GM04503 (cell line): ENCODE results near the gene SRRT.

ENCODE experiments used
- DNase-seq: peaks from one replicate; pipeline ENCODE4 v3.0.0-alpha.2; 2012; ENCODE audit warnings: low read depth

The SRRT gene

GRCh38 chr7:100879685-100880261 is 4.9 kb downstream of the SRRT start:
- DNase-seq = no peak

- no peak for DNase-seq
Observed at GRCh38 chr7:100880645-100881044, 5.7 kb downstream of the SRRT start.

DNA sequence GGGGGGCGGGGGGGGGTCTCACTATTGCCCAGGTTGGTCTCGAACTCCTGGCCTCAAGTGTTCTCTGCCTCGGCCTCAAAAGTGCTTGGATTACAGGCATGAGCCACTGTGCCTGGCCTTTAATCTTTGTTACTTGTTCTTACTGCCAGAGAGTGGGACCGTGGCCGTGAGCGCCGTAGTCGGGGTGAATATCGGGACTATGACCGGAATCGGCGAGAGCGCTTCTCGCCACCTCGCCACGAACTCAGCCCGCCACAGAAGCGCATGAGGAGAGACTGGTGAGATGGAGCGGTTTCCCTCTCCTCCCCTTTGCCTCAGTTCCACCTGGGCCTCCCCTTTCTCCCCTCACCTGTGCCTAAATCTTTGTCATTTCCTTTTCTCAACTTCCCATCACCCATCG is 6.2 kb downstream of the SRRT start:
- no peak for DNase-seq

DNA sequence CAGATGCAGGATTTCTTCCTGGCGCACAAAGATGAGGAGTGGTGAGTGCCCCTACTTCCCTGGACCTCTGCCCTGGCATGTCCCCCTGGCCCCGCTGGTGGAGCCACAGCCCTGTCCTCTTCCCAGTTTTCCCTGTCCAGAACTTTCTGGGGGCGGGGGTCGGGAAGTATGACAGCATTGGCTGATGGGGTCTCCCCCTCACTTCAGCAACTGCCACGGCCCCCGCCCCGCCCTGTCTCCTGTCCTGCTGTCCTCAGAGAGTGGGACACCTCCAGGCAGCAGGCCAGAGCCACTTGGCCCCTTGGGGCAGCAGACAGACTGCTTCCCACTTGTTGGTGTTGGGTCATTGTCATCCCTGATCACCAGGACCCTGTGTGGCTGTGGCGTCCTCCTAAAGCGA is 7.3 kb downstream of the SRRT start:
- DNase-seq = no peak

DNA sequence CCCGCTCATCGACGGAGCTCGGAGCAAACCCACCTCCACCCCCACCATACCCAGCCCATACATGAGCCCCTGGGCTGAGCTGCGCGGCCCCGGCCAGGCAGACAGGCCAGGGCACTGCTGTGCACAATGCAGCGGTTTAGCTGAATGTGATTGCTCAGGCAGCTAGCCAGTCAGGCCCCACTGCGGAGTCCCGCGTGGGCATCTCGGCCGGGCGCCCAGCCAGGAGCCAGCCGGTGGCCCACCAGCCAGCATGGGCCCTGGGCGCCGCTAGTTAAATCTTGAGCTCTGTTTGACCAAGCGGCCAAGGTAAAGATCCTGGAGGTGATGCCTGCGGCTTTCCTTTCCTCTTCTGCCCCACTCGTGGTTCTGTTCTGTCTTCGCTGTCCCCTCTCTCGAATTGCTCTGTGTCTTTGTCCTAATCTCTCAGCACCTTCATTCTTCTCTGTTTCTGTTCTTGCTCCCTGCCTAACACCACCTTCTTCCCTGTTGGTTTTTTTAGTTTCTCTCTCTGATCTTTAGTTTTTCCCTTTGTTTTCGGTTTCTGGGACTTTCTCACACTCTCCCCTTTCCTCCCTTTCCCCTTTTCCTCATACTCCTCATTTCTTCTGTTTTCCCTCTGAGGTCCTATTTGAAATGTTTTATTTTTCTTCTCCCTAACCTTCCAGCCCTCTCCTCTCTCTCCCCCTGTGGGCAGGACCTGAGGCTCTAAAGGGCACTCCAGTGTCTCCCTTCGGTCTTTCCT is 8.1 kb downstream of the SRRT start:
- no peak for DNase-seq

GRCh38 chr7:100884736-100885439 is 10.0 kb downstream of the SRRT start:
- DNase-seq = no peak

- no peak for DNase-seq
Observed at GRCh38 chr7:100885440-100886141, 10.7 kb downstream of the SRRT start.

DNA sequence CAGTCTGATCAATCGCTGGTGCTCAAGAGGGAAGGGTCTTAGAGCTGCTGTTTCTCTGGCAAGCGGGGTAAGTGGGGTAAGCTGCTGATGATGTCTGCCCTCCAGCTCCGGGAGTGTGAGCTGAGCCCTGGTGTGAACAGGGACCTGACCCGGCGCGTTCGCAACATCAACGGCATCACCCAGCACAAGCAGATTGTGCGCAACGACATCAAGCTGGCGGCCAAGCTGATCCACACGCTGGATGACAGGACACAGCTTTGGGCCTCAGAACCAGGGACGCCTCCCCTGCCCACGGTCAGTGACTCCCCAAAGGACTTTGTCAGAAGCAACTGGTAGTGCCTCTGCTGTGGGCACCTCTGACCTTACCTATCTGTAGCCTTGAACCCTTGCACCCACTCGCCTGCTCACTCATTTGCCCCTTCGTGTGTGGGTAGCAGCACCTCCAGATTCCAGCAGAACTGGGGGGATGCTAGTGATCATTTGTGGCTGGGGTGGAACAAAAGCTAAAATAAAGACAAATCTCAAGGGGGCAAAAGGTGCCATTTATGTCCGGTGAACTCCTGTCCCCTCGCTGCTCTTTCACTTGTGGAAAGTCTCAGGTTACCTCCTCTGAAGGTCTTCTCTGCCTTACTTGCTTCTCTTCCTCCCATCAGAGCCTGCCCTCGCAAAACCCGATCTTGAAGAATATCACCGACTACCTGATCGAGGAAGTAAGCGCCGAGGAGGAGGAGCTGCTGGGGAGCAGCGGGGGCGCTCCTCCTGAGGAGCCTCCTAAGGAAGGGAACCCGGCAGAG is 11.4 kb downstream of the SRRT start:
- no peak for DNase-seq

- no peak for DNase-seq
Observed at GRCh38 chr7:100886936-100887515, 12.1 kb downstream of the SRRT start.

DNA sequence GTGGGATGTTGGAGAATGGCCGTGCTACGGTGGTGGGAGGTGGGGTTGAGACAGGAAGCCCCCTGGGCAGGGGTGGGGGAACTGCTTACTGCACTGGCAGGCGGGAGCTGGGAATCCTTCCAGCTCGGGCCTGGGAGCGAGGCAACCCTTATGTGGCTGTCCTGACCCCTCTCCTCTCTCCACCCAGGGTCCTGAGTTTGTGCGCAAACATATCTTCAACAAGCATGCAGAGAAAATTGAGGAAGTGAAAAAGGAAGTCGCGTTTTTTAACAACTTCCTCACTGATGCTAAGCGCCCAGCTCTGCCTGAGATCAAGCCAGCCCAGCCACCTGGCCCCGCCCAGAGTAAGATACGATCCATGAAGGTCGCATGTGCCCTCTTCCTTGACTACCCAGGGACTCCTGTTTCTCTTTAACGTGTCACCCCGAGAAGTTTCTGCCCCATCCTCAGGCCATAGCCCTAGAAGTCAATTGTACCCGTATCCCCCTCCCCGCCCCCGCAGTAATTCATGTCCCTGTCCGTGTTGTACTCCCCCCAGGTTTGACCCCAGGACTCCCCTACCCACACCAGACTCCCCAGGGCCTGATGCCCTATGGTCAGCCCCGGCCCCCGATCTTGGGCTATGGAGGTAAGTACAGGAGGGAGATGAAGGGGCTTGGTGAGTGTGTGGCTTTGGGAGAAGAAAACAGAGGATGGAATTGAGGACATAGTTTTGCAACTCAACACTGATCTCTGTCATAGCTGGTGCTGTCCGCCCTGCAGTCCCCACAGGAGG is 12.8 kb downstream of the SRRT start:
- no peak for DNase-seq

DNA sequence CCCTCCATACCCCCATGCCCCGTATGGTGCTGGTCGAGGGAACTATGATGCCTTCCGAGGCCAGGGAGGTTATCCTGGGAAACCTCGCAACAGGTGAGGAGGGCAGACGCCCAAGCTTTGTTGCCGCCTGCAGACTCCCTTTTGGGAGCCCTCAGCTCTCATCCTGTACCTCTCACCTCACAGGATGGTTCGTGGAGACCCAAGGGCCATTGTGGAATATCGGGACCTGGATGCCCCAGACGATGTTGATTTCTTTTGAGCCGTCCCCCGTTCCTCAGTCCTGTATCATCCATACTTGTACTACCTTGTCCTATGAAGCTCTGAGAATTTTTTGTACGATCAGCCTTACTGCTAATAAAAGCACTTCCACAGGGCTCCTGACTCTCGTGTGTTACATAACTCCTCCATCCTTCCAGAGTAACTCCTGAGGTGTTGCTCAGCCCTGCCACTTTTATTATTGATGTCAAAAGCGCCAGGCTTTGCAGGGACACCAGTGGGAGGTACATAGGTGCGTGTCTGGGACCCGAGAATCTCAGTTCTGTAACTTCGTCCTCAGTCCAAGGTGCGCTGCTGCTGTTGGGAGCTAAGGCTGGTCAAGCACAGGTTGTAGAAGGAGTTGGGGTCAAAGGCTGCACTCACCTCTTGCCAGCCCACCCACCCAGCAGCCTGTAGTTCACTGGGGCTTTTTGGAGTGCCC is 13.5 kb downstream of the SRRT start:
- no peak for DNase-seq

DNA sequence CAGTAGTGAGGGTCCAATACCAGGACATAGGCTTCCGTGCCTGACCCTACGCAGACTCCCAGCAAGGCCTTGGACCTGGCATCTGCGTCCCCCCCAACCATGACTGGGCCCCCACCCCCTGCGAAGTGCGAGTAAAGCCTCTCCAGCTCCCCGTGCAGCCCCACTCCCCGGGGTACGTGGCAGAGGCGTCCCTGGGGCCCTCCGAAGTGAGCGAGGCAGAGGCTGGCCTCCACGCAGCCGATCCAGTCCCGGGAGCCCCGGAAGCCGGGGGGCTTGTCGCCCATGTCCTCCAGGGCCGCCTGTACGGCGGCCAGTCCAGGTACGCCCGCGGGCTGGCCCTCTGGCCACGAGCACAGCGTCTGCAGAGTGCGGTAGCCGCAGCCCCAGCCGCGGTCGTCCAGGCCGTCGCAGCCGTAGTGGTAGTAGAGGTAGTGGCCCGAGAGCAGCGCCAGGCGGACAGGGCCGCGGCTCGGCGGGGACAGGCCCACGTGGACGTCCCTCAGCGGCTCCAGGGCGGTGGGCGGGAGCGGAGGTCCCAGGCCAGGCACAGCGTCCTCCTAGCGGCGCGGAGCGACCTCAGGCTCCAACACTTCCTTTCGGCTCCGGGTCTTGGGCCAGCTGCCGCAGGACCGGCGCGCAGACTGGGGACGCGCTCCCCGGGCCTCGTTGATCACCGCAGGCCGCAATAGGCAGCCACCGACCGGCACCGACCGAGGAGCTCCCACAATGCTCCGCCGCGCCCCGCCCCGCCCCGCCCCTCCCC is 14.3 kb downstream of the SRRT start, which contains the start of gene UFSP1:
Gene UFSP1 (minus strand): TSS at position 728 of the 763 bp plus-strand sequence. CDS start 444 bp downstream, at position 284.
- DNase-seq = no peak

- no peak for DNase-seq
Observed at GRCh38 chr7:100890653-100891567, 16.0 kb downstream of the SRRT start.

DNA sequence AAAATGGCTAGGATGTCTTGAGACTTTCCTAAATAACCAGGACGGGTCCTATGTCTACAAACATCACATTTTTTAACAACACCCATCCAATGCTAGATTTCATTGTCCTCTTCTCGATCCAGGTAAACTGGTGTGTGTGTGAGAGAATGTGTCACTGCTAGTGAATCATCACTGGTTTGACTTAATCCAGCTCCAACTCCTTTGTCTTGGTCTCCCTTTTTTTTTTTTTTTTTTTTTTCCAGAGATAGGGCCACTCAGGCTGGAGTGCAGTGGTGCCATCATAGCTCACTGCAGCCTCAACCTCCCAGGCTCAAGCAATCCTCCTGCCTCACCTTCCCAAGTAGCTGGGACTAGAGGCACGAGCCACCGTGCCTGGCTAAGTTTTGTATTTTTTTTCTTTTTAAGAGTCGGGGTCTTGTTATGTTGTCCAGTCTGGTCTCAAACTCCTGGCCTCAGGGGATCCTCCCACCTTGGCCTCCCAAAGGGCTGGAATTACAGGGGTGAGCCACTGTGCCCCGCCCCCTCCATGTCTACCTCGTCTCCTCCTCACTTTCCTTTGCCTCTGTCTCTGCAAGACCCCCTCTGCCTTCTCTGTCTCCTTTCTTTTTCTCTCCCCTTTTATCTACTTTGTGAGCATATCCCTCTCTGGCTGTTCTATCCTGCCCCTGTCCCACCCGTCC is 16.8 kb downstream of the SRRT start:
- no peak for DNase-seq

DNA sequence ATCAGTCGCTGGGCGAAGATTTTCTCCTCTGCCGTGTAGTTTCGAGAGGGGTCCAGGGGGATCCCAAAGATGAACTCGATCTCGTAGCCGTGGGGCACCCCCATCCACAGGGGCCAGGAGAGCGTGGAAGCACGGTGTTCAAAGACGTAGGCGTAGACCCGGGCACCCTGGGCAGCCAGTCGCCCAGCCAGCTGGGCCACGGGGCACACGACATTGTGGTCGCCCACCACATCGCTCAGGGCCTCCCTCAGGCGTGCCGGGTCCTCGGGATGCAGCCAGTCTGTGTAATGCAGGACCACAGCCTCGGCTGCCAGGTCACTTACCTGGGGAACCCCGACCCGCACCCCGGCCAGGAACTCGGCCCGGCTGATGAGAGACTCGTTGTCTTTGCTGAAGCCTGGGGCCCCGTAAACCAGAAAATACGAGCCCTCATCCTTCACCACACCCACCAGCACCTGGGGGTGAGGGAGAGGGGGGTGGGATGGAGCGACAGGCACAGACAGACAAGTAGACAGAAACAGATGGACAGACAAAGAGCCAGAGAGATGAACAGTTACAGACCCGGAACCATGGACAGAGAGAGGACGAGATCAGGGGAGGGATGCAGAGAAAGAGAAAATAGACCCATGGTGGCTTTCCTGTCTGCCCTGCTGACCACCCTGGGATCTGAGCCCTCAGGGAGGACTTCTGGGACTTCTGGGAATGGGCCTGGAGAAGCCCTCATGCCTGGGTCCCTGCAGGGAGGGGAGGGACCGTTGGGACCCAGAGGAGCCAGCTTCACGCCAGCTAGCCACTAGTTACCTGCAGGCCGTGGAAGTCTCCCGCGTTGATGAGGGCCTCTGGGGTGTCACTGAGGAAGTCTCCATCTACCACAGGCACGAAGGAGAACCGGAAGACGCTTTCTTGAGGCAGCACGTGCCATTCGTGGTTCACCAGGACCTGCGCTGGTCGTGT is 17.7 kb downstream of the SRRT start:
- no peak for DNase-seq

DNA sequence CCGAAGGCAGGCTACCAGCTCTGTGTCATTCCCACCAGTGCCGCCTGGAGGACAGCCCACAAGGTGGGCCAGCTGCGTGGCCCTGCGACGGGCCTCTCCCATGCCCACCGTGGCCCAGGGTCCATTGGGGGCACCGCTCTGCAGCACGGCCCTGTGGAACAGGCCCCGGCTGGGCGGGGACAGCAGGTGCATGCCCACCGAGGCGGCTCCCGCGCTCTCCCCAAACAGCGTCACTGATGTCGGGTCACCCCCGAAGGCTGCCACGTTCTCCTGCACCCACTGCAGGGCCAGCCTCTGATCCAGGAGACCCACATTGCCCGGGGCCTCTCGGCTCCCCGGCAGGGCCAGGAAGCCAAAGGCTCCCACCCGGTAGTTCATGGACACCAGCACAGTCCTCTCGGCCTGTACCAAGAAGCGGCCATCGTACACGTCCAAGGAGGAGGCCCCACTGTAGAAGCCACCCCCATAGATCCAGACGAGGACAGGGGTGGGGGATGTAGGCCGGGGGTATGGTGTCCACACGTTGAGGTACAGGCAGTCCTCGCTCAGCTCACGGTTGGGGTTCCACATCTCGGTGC is 18.5 kb downstream of the SRRT start:
- DNase-seq = no peak
